ENCODE data around the gene SFR1.

GRCh38 chr10:104104926-104105325 is 17.0 kb upstream of the SFR1 start:
- TF ChIP-seq CTCF (IDR thresholded peaks at IDR 0.05) = no peak
- TF ChIP-seq POLR2A (IDR thresholded peaks at IDR 0.05) = no peak
